Measurements from ENCODE around the gene IGF1R.

Gene IGF1R

DNA sequence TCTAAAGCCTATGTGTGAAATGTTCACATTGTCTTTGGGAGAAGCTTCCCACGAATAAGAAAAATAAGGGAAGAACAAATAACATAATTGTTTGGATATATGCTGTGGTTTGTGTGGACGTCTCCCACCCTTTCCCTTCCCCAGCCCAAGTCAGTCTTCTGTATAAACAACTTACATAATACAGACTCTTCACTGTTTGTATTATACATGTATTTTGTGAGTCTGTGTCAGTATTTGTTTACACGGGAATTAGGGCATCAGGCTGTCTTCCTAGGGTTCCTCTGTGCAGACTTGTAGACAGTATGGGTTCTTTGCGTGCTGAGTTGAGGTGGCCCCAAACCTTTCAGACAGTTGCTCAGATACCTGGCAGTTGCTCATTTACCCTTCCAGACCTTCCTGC is 103.4 kb downstream of the IGF1R start:
- DNase-seq, result no peak

GRCh38 chr15:98753726-98754656 is 105.7 kb downstream of the IGF1R start:
- peak in 1 of 2 donors; percentile 39 for DNase-seq

DNA sequence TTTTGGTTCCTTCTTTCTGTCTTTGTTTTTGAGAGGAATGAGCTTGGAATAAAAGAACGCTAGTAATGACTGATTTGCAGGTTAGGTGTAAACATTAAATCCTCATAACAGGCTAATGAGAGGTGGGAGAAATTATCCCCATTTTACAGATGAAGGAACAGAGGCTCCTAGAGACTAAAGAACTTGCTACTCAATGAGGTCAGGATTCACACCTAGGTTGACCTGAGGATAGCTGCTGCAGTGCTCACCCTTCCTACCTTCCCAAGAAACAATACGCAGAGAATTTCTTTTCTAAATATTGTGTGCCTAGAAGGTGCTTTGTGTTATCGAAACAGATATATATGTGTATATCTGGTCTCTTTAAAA is 106.3 kb downstream of the IGF1R start:
- peak in 1 of 2 donors; percentile 23 for DNase-seq

GRCh38 chr15:98755138-98755537 is 106.8 kb downstream of the IGF1R start:
- no peak for DNase-seq

GRCh38 chr15:98755781-98756180 is 107.4 kb downstream of the IGF1R start:
- no peak for DNase-seq

- DNase-seq, result no peak
Measured at GRCh38 chr15:98758224-98758623, 109.9 kb downstream of the IGF1R start.

DNA sequence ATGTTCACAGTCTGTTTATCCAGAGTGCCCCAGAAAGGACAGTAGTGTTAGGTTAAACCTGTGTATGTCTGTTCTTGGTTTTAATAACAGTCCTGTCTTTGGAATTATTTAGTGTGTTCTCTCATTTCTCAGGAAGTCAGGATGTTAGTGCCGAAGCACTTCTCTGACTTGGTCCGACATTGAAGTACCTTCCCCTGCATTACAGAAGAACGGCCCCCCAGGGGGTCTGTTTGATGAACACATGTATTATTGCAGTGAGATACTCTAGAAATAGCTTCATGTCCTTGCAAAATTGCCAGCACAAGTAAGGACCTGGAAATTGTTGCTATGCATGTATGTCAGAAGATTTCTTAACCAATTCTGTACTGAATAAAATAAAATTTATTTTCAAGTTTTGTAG is 110.9 kb downstream of the IGF1R start:
- no peak for DNase-seq

GRCh38 chr15:98760112-98760826 is 111.9 kb downstream of the IGF1R start:
- DNase-seq, result no peak

GRCh38 chr15:98760975-98761374 is 112.6 kb downstream of the IGF1R start:
- no peak for DNase-seq

- no peak for DNase-seq
Measured at GRCh38 chr15:98763179-98763578, 114.8 kb downstream of the IGF1R start.

DNA sequence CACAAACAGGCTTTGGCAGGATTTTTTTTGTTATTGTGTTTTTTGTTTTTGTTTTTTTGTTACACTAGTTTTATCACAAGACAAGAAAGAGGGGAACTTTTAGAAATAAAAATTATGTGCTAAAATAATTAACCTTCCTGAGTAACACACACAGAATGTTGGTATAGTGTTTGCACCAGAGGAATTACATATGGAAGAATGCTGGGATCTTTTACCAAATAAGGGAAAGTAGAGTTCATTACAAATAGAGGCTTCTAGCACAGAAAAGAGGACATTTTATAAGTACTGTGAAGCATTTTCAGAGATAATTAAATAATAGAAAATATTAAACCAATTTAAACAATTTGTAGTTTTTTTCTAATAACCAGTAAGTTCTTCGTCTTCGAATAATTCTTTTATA is 116.0 kb downstream of the IGF1R start:
- DNase-seq, result no peak

GRCh38 chr15:98765610-98766009 is 117.3 kb downstream of the IGF1R start:
- DNase-seq, result no peak

- no peak for DNase-seq
Measured at GRCh38 chr15:98767692-98768091, 119.4 kb downstream of the IGF1R start.

DNA sequence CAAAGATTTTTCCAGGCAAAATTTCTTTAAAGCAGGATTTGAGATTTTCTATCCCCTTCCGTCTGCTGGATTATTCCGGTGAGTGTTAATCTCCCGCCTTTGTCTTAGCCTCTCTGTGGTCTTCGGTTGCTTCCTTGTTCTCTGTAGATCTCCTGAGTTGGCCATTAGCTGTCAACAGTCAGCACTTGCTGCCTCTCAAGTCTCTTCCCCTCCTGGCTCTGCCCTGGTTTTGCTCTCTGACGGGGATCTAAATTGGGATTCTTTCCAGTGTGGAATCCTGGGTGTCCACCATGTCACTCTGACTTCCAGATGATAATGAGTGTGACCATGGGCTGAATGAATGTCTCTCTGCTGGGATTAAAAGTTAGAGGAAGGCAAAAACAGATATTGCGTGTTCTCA is 121.5 kb downstream of the IGF1R start:
- no peak for DNase-seq

GRCh38 chr15:98770984-98771383 is 122.6 kb downstream of the IGF1R start:
- no peak for DNase-seq

DNA sequence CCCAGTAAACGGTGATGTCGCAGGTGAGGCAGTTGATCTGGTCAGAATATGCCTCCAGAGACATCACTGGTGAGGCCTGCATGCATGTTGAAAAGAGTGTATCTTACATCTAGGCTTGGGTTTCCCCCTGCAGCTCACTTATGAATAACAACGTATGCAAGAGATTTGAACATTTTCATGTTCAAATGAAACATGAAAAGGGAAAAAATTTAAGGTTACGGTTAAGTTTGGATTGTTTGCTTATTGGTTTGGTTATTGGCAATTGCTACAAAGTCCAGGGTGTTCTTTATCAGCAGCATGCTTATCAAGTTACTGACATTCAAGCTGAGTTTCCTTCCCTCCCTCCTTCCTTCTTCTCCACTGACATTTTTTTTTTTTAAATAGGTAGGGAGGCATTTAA is 123.2 kb downstream of the IGF1R start:
- DNase-seq, result no peak

- DNase-seq, result no peak
Measured at GRCh38 chr15:98772895-98773294, 124.6 kb downstream of the IGF1R start.

DNA sequence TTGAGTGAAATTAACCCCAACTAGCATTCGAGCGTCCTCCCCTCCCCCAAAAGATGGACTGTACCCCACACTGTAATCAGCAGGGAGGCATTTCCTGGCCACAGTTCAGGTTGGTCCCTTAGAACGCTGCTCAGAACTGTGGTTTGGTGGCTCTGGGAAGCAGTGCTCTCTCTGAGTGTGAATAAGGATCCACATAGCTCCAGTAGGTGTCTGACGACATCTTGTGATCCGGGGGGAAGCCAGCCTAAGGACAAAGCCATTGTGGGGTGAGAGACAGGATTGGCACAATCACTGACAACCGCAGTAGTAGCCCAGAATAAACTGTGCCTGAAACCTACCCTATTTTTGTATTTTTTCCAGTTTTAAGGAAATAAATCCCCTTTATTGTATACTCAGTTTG is 125.3 kb downstream of the IGF1R start:
- no peak for DNase-seq

- DNase-seq, result peak in 1 of 2 donors; percentile 23
Measured at GRCh38 chr15:98774756-98775497, 126.6 kb downstream of the IGF1R start.

DNA sequence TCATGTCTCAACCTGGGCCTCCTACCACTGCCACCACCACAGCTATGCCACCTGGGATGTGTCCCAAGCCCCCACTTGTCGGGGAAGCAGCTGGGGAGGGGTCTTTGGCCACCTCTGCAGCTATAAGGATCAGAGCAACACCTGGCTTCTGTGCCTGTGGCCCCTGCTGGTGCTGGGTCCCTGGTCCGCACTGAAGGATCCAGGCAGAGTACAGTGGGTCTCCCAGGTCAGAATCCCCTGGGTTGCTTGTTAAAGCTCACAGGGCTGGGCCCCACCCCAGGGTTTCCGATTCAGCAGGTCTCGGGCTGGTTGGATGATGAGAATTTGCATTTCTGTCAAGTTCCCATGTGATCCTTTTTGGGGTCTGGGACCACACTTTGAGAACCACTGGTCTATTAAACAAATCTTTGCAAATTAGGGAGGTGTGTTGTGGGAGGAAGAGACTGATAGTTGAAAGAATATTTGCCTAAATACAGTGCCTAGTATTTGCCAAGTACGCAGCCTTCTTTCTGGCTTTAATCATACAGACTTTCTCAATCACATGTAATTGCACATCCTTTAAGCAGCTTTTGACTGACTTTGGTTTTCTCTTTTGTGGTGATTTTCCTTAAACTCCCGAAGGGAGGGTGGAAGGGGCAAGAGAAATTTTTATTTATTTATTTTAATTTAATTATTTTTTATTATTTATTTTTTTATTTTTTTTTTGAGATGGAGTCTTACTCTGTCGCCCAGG is 127.3 kb downstream of the IGF1R start:
- DNase-seq, result no peak

- no peak for DNase-seq
Measured at GRCh38 chr15:98776607-98777281, 128.4 kb downstream of the IGF1R start.

DNA sequence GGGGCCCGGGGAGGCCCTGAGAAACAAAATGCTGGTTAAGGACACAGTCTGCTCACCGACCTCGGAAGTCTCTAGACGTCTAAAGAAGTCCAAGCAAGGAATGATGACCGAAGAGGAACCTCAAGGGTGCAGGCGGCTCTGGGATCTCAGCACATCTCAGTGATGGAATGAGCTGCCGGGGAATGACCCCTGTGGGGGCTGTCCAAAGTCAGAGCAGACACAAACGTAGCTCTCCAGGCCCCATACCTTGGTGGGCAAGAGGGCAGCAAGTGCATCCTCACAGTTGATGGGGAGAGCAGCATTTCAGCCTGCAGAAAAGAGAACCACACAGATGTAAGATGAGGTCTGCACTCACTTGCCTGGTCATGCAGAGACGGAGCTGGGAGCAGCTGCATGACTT is 129.1 kb downstream of the IGF1R start:
- DNase-seq, result no peak

Data from inflammatory macrophage (primary cell).